ENCODE data around the gene BPIFB1. TPM values are rescaled to one million over a fixed set of nuclear protein-coding genes. Genes with fewer than 3 reads are reported as not detected.

BPIFB1 gene
- total RNA-seq, 1 donor from 2014 or later: not detected

DNA sequence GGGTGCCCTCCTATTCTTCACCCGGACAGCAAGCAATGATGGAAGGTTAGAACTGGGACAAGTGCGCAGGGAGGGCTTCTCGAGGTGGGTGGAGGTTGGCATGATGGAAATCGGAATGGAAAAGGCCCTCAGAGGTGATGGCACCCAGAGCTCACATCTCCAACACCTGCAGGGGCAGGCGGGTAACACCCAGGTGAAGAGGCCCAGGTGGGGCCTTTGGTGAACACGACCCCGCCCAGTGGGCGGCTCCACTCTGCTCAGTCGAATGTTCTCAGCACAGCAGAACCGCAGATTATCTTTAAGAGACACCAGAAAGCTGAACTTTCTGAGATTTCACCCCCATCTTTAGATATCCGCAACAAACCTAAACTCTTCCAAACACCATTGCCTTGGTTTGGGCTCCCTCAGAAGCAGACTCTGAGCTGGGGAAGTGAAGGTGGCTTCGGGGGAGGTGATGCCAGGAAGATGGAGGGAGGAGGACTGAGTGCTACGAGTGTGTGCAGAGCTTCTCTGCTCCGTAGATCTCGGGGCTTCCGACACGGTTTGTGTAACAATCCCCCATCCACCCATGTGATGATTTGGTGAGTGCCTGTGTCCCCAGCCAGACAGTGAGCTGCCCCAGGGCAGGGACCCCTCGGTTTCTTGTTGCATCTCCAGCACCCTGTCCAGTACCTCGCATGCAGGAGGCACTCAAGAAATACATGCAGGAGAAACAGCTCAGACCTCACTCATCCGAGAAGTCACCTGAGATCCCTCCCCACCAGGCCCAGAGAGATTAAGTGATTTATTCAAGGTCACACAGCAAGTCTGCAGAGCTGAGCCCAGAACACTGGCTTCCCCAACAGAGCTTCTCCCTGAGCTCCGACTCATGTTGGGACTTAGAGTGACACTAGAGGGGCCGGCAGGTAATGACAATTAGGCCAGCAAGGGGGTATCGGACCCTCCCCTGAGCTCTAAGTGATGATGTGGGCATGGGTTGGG is 45.4 kb downstream of the BPIFB1 start:
- no peaks in the 10 kb centered on the region for H3K9me3 Mint-ChIP-seq
- no peak overlapping the region for H3K27ac ChIP-seq
- H3F3A ChIP-seq (ENCODE audit: low read depth): no peaks in the 10 kb centered on the region
- H3K27ac Mint-ChIP-seq: no peak overlapping the region
- no peak for DNase-seq (ENCODE audit: low spot score)
- no peak overlapping the region for H3K4me2 ChIP-seq
- H3K9ac ChIP-seq: no peak overlapping the region
- no peaks in the 10 kb centered on the region for H3K9me3 ChIP-seq (ENCODE audit: low read depth)
- H3K4me1 ChIP-seq: peaks cover 8% of the 10 kb centered on the region
- no peak for TF ChIP-seq EZH2phosphoT487 (IDR thresholded peaks at IDR 0.05)
- TF ChIP-seq, protein P1, sequence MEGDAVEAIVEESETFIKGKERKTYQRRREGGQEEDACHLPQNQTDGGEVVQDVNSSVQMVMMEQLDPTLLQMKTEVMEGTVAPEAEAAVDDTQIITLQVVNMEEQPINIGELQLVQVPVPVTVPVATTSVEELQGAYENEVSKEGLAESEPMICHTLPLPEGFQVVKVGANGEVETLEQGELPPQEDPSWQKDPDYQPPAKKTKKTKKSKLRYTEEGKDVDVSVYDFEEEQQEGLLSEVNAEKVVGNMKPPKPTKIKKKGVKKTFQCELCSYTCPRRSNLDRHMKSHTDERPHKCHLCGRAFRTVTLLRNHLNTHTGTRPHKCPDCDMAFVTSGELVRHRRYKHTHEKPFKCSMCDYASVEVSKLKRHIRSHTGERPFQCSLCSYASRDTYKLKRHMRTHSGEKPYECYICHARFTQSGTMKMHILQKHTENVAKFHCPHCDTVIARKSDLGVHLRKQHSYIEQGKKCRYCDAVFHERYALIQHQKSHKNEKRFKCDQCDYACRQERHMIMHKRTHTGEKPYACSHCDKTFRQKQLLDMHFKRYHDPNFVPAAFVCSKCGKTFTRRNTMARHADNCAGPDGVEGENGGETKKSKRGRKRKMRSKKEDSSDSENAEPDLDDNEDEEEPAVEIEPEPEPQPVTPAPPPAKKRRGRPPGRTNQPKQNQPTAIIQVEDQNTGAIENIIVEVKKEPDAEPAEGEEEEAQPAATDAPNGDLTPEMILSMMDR (IDR thresholded peaks at IDR 0.05): no peak
- no peak for TF ChIP-seq EZH2 (IDR thresholded peaks at IDR 0.05)
- H3K27me3 Mint-ChIP-seq (ENCODE audit: insufficient read depth, low read depth): peaks cover 4% of the 10 kb centered on the region
- H4K20me1 ChIP-seq (ENCODE audit: low read depth): no peaks in the 10 kb centered on the region
- no peaks in the 10 kb centered on the region for H3K79me2 ChIP-seq (ENCODE audit: low read depth)
- no peaks in the 10 kb centered on the region for H3K27me3 ChIP-seq
- no peaks in the 10 kb centered on the region for H3K36me3 ChIP-seq
- H3K36me3 Mint-ChIP-seq: no peaks in the 10 kb centered on the region
- no peak overlapping the region for H2AFZ ChIP-seq (replicated peaks)
- no peak overlapping the region for H3K4me3 ChIP-seq
- H3K4me3 Mint-ChIP-seq: no peak overlapping the region
- H3K4me1 Mint-ChIP-seq: peaks cover 6% of the 10 kb centered on the region

DNA sequence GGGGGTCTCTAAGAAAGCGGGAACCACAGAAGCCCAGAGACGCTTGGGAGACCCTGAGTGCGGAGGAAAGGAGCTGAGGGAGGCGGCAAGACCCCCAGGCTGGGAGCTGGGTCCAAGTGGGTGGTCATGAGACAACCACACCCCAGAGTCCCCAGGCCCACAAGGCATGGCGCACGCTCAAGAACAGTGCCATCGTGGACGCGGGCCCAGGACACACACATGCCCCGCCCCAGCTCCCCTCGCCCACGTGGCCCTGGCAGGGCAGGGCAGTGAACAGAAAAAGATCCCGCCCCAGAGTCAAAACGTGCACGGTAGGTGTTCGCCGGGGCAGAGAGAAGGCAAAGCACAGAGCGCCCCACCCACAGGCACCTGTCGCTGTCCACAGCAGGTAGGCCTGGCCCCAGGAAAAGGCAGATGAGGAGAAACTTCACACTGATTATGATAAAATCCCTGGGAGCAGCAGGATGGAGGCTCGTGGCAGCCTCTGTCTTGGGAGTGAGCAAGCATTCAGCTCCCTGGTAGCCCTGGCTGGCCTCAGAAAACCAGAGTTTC is 50.0 kb downstream of the BPIFB1 start:
- H3K27ac ChIP-seq: no peak overlapping the region
- H3F3A ChIP-seq (ENCODE audit: low read depth): no peaks in the 10 kb centered on the region
- H3K27me3 ChIP-seq: no peaks in the 10 kb centered on the region
- no peaks in the 10 kb centered on the region for H3K79me2 ChIP-seq (ENCODE audit: low read depth)
- H3K9me3 ChIP-seq (ENCODE audit: low read depth): no peaks in the 10 kb centered on the region
- TF ChIP-seq EZH2 (IDR thresholded peaks at IDR 0.05): no peak
- TF ChIP-seq, protein P1 (IDR thresholded peaks at IDR 0.05): no peak
- no peak for TF ChIP-seq EZH2phosphoT487 (IDR thresholded peaks at IDR 0.05)
- H4K20me1 ChIP-seq (ENCODE audit: low read depth): no peaks in the 10 kb centered on the region
- Mint-ChIP-seq H3K9me3 (no peaks in the 10 kb centered on the region), H3K4me3 (no peak overlapping the region), H3K36me3 (no peaks in the 10 kb centered on the region), H3K27ac (no peak overlapping the region), H3K4me1 (peaks cover 6% of the 10 kb centered on the region), H3K27me3 (ENCODE audit: insufficient read depth, low read depth) (peaks cover 7% of the 10 kb centered on the region)
- H2AFZ ChIP-seq (replicated peaks): no peak overlapping the region
- no peak overlapping the region for H3K4me2 ChIP-seq
- H3K36me3 ChIP-seq: no peaks in the 10 kb centered on the region
- H3K4me1 ChIP-seq: peaks cover 8% of the 10 kb centered on the region
- H3K4me3 ChIP-seq: no peak overlapping the region
- H3K9ac ChIP-seq: no peak overlapping the region
- DNase-seq (ENCODE audit: low spot score): no peak

DNA sequence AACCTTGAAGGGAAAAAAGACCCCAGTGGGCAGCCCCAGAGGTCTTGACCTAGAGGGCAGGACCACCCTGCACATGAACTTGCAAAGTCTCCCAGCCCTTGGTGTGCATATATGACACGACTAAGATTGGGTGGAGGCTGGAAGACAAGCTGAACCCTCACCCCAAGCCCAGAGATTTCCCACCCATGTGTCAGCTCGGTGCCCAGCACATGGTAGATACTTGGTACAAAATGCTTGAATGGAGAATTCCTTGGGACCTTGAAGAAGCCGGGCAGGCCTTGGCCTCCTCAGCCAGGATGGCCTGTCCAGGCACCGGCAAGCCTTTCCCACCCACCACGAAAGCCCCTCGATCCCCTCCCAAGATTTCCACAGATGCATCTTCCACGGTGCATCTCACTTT is 50.6 kb downstream of the BPIFB1 start:
- H3K9me3 ChIP-seq (ENCODE audit: low read depth): no peaks in the 10 kb centered on the region
- H3K4me2 ChIP-seq: no peak overlapping the region
- no peaks in the 10 kb centered on the region for H3K9me3 Mint-ChIP-seq
- no peak overlapping the region for H3K27ac Mint-ChIP-seq
- peaks cover 7% of the 10 kb centered on the region for H3K27me3 Mint-ChIP-seq (ENCODE audit: insufficient read depth, low read depth)
- H3F3A ChIP-seq (ENCODE audit: low read depth): no peaks in the 10 kb centered on the region
- no peak overlapping the region for H2AFZ ChIP-seq (replicated peaks)
- H3K4me3 Mint-ChIP-seq: no peak overlapping the region
- no peak overlapping the region for H3K27ac ChIP-seq
- no peak for DNase-seq (ENCODE audit: low spot score)
- H3K79me2 ChIP-seq (ENCODE audit: low read depth): no peaks in the 10 kb centered on the region
- H3K36me3 Mint-ChIP-seq: no peaks in the 10 kb centered on the region
- H3K4me1 ChIP-seq: peaks cover 8% of the 10 kb centered on the region
- no peaks in the 10 kb centered on the region for H3K27me3 ChIP-seq
- TF ChIP-seq EZH2phosphoT487 (IDR thresholded peaks at IDR 0.05): no peak
- no peak for TF ChIP-seq EZH2 (IDR thresholded peaks at IDR 0.05)
- TF ChIP-seq, protein P1 (IDR thresholded peaks at IDR 0.05): no peak
- H4K20me1 ChIP-seq (ENCODE audit: low read depth): no peaks in the 10 kb centered on the region
- H3K4me3 ChIP-seq: no peak overlapping the region
- peaks cover 6% of the 10 kb centered on the region for H3K4me1 Mint-ChIP-seq
- H3K36me3 ChIP-seq: no peaks in the 10 kb centered on the region
- H3K9ac ChIP-seq: no peak overlapping the region

Measured in neural progenitor cell (in vitro differentiated cells).